WTC11 (cell line): ENCODE data around the gene DPP8. TPM values are rescaled to one million over a fixed set of nuclear protein-coding genes. Genes with fewer than 3 reads are reported as not detected.

Source experiments
- ATAC-seq: fragments of 200-7000 bp; cut with Tn5 transposase; 2 replicates; pipeline ENCODE4 v1.10.0; 2021; ENCODE audit warnings: mild to moderate bottlenecking, moderate library complexity
- CTCF ChIA-PET: fragments of 300-600 bp; sonication (Branson Sonifier 250); formaldehyde crosslinking; loops from one replicate; lab custom pipeline; 2021; ENCODE audit warnings: antibody characterized with exemption; lab: Charles Lee
- POLR2A ChIA-PET: fragments of 350-600 bp; sonication (Branson Sonifier 250); formaldehyde crosslinking; loops from one replicate; lab custom pipeline; 2021; ENCODE audit warnings: antibody characterized with exemption; lab: Charles Lee
- DNase-seq: peaks from one replicate; pipeline ENCODE4 v3.0.0; 2021; ENCODE audit warnings: low spot score
- H3K27ac Mint-ChIP-seq: 2 replicates; pipeline ENCODE4 v1.8.0; 2021; ENCODE audit warnings: mixed read lengths
- H3K27me3 Mint-ChIP-seq: 2 replicates; pipeline ENCODE4 v1.8.0; 2021; ENCODE audit warnings: low read depth, mild to moderate bottlenecking, moderate library complexity, mixed read lengths
- H3K36me3 Mint-ChIP-seq: 2 replicates; pipeline ENCODE4 v1.8.0; 2021; ENCODE audit warnings: mixed read lengths
- H3K4me1 Mint-ChIP-seq: 2 replicates; pipeline ENCODE4 v1.8.0; 2022; ENCODE audit warnings: mixed read lengths
- H3K4me3 Mint-ChIP-seq: 2 replicates; pipeline ENCODE4 v1.8.0; 2021; ENCODE audit warnings: mild to moderate bottlenecking, moderate library complexity, mixed read lengths
- H3K9me3 Mint-ChIP-seq: 2 replicates; pipeline ENCODE4 v1.8.0; 2021; ENCODE audit warnings: mixed read lengths
- ESRRA ChIP-seq: sonication (generic); formaldehyde crosslinking; IDR thresholded peaks from 2 replicates; pipeline ENCODE4 v1.8.1; 2022; ENCODE audit warnings: mild to moderate bottlenecking, missing genetic modification reagents, borderline replicate concordance
- FOXJ3 ChIP-seq: sonication (generic); formaldehyde crosslinking; IDR thresholded peaks from 2 replicates; pipeline ENCODE4 v1.9.0; 2021; ENCODE audit warnings: missing genetic modification reagents, mild to moderate bottlenecking, borderline replicate concordance
- GTF2I ChIP-seq: fragments of 250-450 bp; sonication (Bioruptor Pico); conservative IDR thresholded peaks from 2 replicates; pipeline ENCODE4 v1.4.0; 2021; ENCODE audit warnings: mild to moderate bottlenecking
- IRF1 ChIP-seq: sonication (generic); formaldehyde crosslinking; IDR thresholded peaks from 2 replicates; pipeline ENCODE4 v1.8.0; 2023; ENCODE audit warnings: missing genetic modification reagents
- KAT7 ChIP-seq: sonication (generic); formaldehyde crosslinking; IDR thresholded peaks from 2 replicates; pipeline ENCODE4 v1.8.1; 2023; ENCODE audit warnings: missing genetic modification reagents, mild to moderate bottlenecking, borderline replicate concordance
- MLX ChIP-seq: sonication (generic); formaldehyde crosslinking; IDR thresholded peaks from 2 replicates; pipeline ENCODE4 v1.8.1; 2023; ENCODE audit warnings: mild to moderate bottlenecking, missing genetic modification reagents, moderate library complexity
- MYBL2 ChIP-seq: sonication (generic); formaldehyde crosslinking; IDR thresholded peaks from 2 replicates; pipeline ENCODE4 v1.8.1; 2023; ENCODE audit warnings: mild to moderate bottlenecking, moderate library complexity, missing genetic modification reagents
- NR1H2 ChIP-seq: sonication (generic); formaldehyde crosslinking; IDR thresholded peaks from 2 replicates; pipeline ENCODE4 v1.9.0; 2021; ENCODE audit warnings: mild to moderate bottlenecking, moderate library complexity, missing genetic modification reagents
- NR2C2 ChIP-seq: sonication (generic); formaldehyde crosslinking; IDR thresholded peaks from 2 replicates; pipeline ENCODE4 v1.8.0; 2022; ENCODE audit warnings: mild to moderate bottlenecking, missing genetic modification reagents
- NR3C1 ChIP-seq: sonication (generic); formaldehyde crosslinking; conservative IDR thresholded peaks from 2 replicates; pipeline ENCODE4 v1.8.1; 2023; ENCODE audit warnings: low read depth, mild to moderate bottlenecking, missing genetic modification reagents
- PREB ChIP-seq: sonication (generic); formaldehyde crosslinking; IDR thresholded peaks from 2 replicates; pipeline ENCODE4 v1.8.1; 2022; ENCODE audit warnings: mild to moderate bottlenecking, missing genetic modification reagents, moderate library complexity, borderline replicate concordance
- PRRX2 ChIP-seq: fragments of 250-450 bp; sonication (Bioruptor Pico); IDR thresholded peaks from 2 replicates; pipeline ENCODE4 v1.8.0; 2021; ENCODE audit warnings: mild to moderate bottlenecking
- TCF7 ChIP-seq: sonication (generic); formaldehyde crosslinking; IDR thresholded peaks from 2 replicates; pipeline ENCODE4 v1.8.0; 2022; ENCODE audit warnings: mild to moderate bottlenecking, low read depth, missing genetic modification reagents, moderate library complexity
- ZBTB43 ChIP-seq: sonication (generic); formaldehyde crosslinking; IDR thresholded peaks from 2 replicates; pipeline ENCODE4 v1.8.1; 2023; ENCODE audit warnings: mild to moderate bottlenecking, missing genetic modification reagents
- ZNF138 ChIP-seq: sonication (generic); formaldehyde crosslinking; conservative IDR thresholded peaks from 2 replicates; pipeline ENCODE4 v1.8.1; 2022; ENCODE audit warnings: mild to moderate bottlenecking, moderate library complexity, missing genetic modification reagents
- ZNF281 ChIP-seq: sonication (generic); formaldehyde crosslinking; IDR thresholded peaks from 2 replicates; pipeline ENCODE4 v1.8.0; 2023; ENCODE audit warnings: mild to moderate bottlenecking, missing genetic modification reagents
- ZNF423 ChIP-seq: fragments of 250-450 bp; sonication (Bioruptor Pico); IDR thresholded peaks from 2 replicates; pipeline ENCODE4 v2.1.2; 2022; ENCODE audit warnings: mild to moderate bottlenecking, moderate library complexity
- ZSCAN18 ChIP-seq: fragments of 250-450 bp; sonication (Bioruptor Pico); IDR thresholded peaks from 2 replicates; pipeline ENCODE4 v2.1.2; 2022; ENCODE audit warnings: mild to moderate bottlenecking, moderate library complexity
- total RNA-seq: library from RNA; stranded (reverse); gene quantifications from 3 replicates; pipeline ENCODE4 v1.2.3, GENCODE V29; 2021

The DPP8 gene
- total RNA-seq, 1 experiment from 2014 or later = 31.9 TPM

- no peak for DNase-seq
- no peak for ATAC-seq
- ChIA-PET POLR2A (interaction anchor here (2.9 kb wide), 1 partner anchor 16 kb away, joined by 12 read pairs; no protein-coding TSS in a partner anchor), CTCF (interaction anchor here (0.8 to 2.2 kb wide), 2 partner anchors 9 to 11 kb away, joined by 3 to 10 read pairs; no protein-coding TSS in a partner anchor)
- no peak overlapping the region for H3K27ac Mint-ChIP-seq
- H3K9me3 Mint-ChIP-seq = no peaks in the 10 kb centered on the region
- no peaks in the 10 kb centered on the region for H3K36me3 Mint-ChIP-seq
- TF ChIP-seq MLX (CRISPR knock-in tag) (no peak), NR3C1 (CRISPR knock-in tag) (no peak), KAT7 (no peak), ESRRA (no peak), ZBTB43 (CRISPR knock-in tag) (no peak), IRF1 (no peak), ZSCAN18 (CRISPR knock-in tag) (no peak), GTF2I (CRISPR knock-in tag) (no peak), MYBL2 (CRISPR knock-in tag) (no peak), PREB (CRISPR knock-in tag) (no peak), TCF7 (CRISPR knock-in tag) (no peak), NR2C2 (CRISPR knock-in tag) (no peak), FOXJ3 (CRISPR knock-in tag) (no peak), ZNF423 (CRISPR knock-in tag) (no peak), ZNF138 (no peak), NR1H2 (CRISPR knock-in tag) (no peak), ZNF281 (CRISPR knock-in tag) (no peak), PRRX2 (CRISPR knock-in tag) (no peak)
- TF ChIP-seq, all 79 proteins: peak for 0
- Mint-ChIP-seq H3K4me1 (peaks cover 44% of the 10 kb centered on the region), H3K27me3 (no peaks in the 10 kb centered on the region), H3K4me3 (no peak overlapping the region)
Observed at GRCh38 chr15:65405791-65406423, 111.6 kb downstream of the DPP8 start.
